ENCODE results near the gene PAEP.
"Not testable (repeated sequence)": the region's sequence is repeated elsewhere in the genome, so short reads cannot be mapped to it uniquely, and the experiment has no call there.

The PAEP gene

DNA sequence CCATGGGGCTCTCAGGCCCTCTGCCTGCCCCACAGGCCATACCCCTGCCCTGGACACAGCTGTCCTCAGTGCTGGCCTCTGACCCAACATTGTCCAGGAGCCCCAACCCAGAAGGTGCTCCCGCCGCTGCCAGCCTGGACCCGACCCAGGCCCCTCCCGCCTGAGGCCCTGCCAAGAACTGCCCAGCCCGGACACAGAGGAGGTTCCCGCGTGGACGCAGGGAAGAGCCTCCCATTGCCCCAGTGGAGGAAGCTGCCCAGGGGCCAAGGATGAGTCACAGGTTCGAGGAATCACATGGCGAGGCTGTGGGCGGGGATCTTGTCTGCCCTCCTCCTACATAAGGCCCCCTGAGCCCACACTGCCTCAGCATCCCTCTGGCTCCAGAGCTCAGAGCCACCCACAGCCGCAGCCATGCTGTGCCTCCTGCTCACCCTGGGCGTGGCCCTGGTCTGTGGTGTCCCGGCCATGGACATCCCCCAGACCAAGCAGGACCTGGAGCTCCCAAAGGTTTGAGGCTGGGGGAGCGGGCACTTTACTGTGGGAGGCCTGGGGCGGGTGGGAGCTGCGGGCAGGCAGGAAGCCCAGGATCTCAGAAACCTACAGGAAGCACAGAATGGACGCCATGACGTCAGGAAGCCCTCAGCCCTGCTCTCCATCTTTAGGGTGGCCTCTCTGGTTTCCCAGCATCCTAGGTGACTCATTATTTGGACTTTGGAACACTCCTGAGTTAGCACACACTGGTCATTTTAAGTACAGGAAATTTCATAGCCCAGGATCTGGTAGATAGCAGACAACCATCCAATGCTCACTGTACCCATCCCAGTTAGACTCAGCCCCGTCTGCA is at the start of gene PAEP:
TSS of gene PAEP (plus strand) at position 366 of the 844 bp plus-strand sequence.
- no peak for DNase-seq (ENCODE audit: extremely low read depth in 1 of 2, low read depth in 1 of 2)

DNA sequence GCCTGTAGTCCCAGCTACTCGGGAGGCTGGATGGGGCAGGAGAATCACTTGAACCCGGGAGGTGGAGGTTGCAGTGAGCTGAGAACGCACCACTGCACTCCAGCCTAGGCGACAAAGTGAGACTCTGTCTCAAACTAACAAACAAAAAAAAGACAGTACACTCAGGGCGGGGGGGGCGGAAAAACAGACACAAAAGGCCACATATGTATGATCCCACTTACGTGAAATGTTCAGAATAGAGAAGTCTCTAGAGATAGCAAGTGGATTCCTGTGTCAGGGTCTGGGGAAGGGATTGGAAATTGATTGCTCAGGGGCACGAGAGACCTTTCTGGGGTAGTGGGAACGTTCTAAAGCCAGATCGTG is 49.3 kb upstream of the PAEP start:
- no peak for DNase-seq (ENCODE audit: extremely low read depth in 1 of 2, low read depth in 1 of 2)

DNA sequence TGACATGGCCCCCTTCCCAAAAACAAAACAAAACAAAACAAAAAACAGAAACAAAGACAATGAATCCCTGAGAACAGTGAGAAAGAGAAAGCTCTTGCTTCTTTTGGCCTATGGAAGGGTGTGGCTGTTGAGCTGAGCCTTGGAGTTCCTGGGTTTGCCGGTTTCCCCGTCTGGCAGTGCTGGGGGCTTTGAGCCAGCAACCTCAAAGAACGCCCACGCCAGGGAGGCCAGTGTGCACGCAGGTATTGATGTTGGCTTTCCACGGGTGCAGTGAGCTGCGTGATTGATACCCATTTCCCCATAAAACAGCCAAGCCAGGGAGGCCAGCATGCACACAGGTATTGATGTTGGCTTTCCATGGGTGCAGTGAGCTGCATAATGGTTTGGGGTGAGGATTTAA is 48.7 kb upstream of the PAEP start:
- no peak for DNase-seq (ENCODE audit: extremely low read depth in 1 of 2, low read depth in 1 of 2)

DNA sequence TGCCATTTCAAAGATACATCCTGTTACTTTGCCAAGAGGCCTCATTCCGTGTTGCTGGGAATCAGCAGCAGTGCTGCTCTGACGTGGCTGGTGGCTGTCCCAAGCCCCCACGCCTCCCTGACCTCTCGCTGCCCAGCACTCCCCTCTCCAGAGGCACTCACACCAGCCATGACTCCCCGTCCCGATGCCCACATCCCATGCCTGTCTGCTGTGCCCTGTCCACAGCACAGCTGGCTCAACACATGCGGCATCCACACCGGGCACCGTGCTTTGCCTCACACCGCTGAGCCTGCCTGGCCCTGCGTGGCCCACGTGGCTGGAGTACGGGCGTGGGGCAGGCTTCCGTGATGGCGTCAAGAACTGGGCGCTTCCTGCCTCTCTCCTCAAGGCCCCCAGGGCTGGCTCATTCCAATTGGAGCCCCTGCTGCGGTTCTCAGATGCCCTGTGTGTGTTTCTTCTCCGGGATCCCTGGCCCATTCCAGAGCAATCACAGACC is 48.2 kb upstream of the PAEP start:
- DNase-seq (ENCODE audit: extremely low read depth in 1 of 2, low read depth in 1 of 2), result no peak

DNA sequence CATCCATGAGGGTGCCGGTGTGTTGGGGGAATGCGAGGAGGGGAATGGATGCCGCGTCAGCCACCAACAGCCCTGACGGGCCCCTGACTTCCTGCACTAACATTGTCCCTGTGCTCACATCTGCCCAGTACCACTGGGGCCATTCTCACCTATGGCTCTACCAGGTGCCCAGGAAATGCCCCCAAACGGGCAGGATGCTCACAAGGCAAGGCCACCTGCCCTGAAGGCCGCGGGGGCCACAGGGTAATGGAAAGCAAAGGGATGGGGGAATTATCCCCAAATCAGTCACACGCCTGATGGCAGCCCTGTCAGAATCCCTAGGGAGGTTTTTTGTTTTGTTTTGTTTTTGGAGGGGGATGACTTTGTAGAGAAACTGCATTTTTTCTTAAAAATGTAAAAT is 47.6 kb upstream of the PAEP start:
- not testable (repeated sequence) for DNase-seq (ENCODE audit: extremely low read depth in 1 of 2, low read depth in 1 of 2)

DNA sequence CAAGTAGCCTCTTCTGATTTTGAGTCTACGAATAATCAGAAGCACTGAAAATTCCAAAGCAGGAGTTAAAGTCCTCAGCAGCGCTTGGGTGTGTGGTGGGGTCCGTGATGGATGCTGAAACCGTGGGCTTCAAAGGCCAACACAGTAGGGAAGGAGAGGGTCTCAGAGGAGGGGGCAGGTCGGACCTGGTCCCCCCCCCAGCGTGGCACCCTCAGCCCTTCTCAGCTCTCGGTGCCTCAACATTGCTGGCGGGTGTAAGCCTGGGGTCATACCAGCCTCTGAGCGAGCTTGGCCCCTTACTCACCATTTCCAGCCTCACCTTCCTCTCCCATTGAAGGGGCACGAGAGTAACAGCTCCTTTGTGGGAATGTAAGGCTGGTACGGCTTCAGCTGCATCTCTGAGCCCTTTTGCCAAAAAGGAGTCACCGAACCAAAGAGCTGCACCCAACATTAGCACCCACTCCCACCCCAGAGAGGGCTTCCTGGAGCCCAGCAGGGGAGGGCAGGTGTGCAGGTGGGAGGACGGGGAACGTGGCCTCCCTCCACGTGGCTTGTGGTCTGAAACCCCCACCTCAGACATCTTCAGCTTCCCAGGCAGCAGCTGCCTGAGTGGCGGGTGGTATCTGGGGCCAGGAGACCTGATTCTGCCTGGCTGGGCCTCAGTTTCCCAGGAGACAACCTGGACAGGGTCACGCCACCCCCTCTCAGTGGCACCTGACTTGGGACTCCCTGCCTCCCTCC is 47.0 kb upstream of the PAEP start:
- no peak for DNase-seq (ENCODE audit: extremely low read depth in 1 of 2, low read depth in 1 of 2)

DNA sequence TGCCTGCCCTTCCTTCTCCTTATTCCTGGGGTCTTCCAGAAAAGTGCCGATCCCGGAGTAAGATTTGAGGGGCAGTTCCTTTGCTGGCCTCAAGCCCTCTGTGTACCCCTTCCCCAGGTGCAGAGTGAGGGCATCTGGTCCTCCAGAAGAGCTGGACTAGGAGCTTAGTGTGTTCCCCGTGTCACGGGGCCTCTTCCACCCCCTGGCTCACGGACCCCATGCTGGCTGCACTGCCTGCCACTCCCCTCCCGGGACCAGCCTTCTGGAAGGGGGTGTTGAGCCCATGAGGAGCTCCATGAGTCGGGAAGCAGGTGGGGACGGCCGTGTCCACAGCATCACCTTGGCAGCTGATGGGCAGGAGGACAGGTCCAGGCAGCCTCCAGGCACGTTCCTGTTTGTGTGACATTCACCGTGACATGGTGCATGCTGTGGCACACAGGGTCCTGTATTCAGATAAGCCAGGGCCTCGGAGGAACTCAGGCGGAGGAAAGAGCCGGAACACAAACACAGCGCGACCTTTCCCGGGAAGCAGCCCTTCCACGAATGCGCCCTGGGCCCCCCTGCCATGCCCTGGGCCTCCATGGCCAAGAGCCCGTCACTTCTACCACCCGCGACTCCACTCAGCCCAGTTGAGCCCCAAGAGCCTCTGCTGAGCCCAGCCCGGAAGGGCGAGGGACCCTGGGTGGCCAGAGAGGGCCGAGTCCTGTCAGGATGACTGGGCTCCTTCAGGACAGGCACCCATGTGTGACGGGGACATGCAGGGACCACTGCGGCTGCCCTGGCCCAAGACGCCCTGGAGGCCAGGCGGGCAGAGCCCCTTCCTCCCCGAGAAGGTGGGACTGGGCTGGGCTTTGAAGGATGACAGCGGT is 46.2 kb upstream of the PAEP start:
- no peak for DNase-seq (ENCODE audit: extremely low read depth in 1 of 2, low read depth in 1 of 2)

DNA sequence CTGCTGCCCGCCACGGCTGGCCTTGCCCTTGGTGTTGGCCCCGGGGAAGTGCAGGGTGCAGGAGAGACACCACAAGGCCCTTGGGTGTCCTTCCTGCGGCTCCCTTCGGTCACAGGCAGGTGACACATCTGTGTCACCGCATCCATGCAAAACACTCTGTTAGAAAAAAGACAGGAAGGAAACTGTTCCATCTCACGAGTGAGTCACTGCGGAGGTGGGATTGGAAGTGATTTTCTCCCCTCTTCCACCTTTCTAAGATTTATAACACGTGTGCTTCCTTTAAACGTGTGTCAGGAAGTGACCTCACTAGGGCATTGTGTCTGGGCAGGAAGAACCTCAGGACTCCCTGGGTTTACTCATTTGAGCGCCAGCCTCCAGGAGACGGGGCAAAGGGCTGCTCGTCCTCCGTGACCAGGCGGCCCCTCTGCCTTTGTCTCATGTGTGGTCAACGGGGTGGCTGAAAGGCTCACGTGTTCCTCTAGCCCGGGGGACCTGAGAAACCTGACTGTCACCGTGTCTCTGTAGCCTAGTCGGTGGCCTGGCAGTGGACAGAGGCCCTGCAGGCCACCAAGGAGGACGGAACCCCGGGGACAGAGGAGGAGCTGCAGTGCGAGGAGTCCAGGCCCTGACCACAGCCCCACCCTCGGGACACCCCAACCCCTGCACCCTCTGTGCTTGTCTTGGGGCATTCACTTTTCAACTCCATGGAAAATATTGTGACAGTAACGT is 45.3 kb upstream of the PAEP start:
- DNase-seq (ENCODE audit: extremely low read depth in 1 of 2, low read depth in 1 of 2), result no peak

DNA sequence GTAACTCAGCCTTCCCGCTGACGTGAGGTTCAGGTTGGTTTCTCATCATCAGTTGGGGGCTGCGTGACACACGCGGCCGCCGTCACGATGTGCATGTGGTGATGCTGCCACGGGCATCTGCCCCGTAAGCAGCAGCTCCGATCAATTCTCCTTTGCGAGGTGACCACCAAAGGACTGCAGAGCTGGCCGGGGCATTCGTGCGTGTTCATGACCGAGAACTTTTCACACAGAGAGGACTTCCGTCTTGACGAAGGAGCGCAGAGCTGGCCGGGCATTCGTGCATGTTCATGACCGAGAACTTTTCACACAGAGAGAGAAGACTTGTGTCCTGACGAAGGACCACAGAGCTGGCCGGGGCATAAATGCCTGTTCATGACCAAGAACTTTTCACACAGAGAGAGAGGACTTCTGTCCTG is 44.1 kb upstream of the PAEP start:
- DNase-seq (ENCODE audit: extremely low read depth in 1 of 2, low read depth in 1 of 2), result no peak

DNA sequence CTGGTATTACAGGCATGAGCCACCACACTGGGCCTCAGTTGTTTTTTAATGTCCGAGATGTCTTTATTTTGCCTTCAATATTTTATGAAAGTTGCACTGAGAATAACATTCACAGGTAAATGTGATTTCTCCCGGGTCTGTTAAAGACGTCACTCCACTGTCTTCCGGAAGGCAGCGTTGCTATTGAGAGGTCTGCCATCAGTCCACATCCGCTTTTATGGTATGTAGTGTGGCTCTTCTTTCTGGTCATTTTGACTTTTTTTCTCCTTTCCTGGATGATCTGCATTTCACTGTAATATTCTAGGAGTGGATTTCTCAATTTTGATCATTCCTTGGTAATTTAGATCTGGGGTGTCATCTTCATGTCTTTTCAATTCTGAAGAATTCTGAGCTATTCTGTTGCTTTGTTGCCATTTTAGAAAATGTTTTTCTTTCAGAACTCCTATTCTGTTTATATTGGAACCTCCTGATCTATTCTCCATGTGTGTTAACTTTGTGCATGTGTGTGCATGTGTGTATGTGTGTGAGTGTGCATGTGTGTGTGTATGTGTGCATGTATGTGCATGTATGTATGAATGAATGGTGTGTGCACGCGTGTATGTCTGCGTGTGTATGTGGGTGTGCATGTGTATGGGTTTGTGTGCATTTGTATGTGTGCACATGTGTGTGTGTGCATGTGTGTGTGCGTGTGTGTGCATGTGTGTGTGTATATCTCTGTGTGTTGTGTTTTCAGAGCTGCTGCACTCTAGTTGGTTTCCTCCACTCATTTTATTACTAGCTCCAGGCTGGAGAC is 42.2 kb upstream of the PAEP start:
- no peak for DNase-seq (ENCODE audit: extremely low read depth in 1 of 2, low read depth in 1 of 2)

DNA sequence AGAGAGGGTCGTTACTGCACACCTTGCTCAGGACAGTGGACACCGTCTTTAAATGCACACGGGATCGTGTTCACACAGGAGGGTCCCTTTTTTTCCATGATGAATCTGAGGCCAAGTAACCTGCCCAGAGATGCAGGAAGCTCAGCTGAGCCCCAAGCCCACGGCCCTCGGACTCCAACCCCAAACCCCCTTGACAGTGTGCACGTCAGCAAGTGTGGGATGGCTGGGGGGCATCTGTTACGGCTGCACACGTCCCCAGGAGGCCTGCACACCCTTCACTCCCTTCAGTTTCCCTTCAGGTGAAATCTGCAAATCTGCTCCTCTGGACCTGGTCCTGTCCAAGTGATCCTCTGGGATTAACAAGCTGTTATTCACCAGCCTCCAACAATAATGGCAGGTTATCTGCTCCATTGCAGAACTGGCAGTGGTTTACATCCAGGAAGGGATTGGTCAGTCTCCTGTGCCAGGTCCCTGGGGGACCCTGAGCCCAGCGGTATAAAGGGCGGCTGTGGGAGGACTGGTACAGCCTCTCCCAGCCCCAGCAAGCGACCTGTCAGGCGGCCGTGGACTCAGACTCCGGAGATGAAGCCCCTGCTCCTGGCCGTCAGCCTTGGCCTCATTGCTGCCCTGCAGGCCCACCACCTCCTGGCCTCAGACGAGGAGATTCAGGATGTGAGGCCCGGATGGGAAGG is 40.5 kb upstream of the PAEP start, which contains the start of gene LCN1:
TSS of gene LCN1 (plus strand) at position 525 of the 692 bp plus-strand sequence. CDS start at position 583, 58 bp downstream.
- no peak for DNase-seq (ENCODE audit: extremely low read depth in 1 of 2, low read depth in 1 of 2)

DNA sequence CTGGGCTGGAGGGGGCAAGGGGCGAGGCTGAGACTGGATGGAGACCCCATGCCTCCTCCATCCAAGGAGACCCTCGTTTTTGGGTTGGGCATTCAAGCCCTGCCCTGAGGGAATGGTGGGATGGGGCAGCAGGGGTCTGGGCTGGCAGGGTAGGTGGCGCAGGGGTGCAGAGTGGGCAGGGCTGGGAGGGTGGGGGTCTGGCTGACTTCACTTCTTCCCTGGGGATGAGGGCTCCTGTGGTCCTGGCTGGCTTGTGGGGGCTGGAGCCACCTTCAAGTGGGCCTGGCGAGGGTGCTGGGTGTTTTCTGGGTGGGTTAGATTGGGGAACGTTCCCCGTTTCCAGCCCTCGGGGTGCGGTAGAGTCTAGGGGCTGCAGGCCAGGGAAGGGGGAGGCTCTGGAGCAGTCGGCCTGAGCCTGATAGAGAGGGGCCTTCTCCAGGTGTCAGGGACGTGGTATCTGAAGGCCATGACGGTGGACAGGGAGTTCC is 39.9 kb upstream of the PAEP start:
- DNase-seq (ENCODE audit: extremely low read depth in 1 of 2, low read depth in 1 of 2), result no peak

DNA sequence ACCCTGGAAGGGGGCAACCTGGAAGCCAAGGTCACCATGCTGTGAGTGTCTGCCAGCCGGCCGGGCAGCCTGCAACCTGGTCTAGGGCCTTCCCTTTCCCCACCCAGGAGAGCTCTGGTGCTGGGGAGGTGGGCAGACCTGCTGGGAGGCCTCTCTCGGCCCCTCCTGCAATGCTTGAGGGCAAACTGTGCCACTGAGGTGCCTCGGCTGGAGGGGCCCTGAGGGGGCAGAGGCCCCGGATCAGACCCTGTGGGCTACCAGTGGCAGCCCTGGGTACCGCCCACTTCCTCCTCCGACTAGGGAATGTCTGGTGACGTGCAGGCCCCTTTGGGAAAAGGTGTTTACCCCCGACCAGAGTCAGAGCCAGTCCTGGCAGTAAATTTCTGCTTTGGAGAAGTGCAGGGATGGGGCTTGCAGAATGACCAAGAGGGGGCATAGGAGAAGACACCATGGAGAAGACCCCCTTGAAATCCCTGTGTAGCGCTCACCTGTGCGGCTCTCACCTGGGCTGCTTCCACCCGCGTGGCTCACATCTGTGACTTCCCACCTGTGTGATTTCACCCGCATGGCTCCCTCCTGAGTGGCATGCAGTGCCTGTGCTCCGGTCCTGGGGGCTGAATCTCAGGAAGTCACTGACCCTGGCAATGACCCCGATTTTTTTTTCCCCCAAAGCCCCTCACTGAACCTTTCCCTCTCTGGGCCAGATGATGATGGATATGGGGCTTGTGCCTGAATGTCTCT is 39.2 kb upstream of the PAEP start:
- no peak for DNase-seq (ENCODE audit: extremely low read depth in 1 of 2, low read depth in 1 of 2)

DNA sequence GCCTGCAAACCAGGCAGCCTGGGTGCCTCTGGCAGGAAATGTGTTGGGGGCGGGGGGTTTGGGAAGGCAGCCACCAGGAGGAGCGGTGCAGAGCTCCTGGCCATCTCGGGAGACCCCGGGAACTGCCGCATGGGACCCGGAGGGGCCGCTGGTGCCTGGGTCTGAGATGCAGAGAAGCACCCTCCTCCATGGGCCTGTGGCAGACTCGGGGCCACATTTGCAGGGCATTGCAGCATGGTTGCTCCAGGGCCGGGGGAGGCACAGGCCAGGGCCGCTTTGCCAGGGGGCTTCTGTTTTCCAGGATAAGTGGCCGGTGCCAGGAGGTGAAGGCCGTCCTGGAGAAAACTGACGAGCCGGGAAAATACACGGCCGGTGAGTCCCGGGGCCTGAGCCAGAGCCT is 38.6 kb upstream of the PAEP start:
- DNase-seq (ENCODE audit: extremely low read depth in 1 of 2, low read depth in 1 of 2), result no peak

DNA sequence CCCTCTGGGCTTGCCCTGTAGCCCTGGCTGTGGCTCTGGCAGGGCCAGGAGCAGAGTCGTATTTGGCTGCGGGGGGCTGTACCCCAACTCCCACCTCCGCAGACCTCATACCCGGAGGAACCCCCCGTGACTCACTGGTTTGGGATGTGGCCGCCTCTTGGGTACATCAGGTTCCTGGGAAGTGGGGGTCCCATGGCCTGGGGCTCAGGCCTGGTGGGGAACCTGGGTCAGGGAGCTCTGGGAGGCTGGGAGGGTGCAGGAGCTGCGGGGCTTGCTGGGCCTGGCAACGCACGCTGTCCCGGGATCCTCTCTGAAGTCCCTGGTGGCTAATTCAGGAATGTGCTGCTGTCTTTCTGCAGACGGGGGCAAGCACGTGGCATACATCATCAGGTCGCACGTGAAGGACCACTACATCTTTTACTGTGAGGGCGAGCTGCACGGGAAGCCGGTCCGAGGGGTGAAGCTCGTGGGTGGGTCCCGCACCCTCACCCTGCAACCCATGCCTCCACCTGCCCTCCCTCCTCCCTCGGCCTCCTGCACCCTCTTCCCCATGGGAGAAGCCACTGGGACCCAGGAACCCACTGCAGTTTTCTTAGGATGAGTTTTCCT is 37.9 kb upstream of the PAEP start:
- no peak for DNase-seq (ENCODE audit: extremely low read depth in 1 of 2, low read depth in 1 of 2)

DNA sequence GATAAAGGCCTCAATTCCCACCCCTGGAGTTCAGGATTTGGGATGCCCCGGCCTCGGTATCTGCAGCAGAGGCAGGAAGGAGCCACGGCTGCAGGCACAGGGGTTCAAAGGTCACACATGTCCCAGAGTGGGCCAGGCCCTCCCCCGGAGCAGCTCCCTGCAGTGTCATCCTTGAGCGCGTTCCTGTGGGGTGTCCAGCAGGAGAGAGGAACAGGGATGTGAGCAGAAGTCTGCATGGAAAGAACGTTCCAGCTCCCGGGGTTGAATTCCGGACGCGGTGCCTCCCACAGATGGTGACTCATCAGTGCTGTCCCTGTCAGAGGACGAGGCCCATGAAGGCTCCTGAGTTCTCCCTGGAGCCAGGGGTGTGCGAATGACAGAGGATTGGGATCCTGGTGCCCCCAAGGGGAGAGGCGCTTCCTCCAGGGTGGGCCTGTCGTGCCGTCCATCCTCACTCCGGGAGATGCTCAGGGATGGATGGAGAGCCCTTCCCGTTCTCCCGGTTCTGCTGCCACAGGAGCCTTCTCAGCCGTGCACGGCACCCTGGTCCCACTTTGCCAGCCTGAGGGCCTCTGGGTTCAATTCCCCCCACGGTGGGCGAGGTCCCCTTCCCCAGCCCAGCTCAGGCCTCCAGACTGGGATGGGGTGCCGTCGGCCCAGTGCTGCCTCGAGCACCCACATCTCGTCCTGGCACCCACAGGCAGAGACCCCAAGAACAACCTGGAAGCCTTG is 37.3 kb upstream of the PAEP start:
- no peak for DNase-seq (ENCODE audit: extremely low read depth in 1 of 2, low read depth in 1 of 2)
